PFSK-1 (cell line): ENCODE results near the gene PARD3B.

Experiments used
- POLR2AphosphoS5 ChIP-seq: IDR thresholded peaks from 2 replicates; pipeline ENCODE4 v1.6.1; 2012; ENCODE audit warnings: low read depth, mild to moderate bottlenecking, control low read depth, low read length, moderate library complexity
- REST ChIP-seq, 2 experiments: IDR thresholded peaks; 2 replicates each; pipeline versions ENCODE4 v1.6.1 to v1.8.0; 2011 to 2012; ENCODE audit warnings: low read depth in 2 of 2, low read length in 2 of 2, control low read depth in 1 of 2, inconsistent platforms in 1 of 2, mild to moderate bottlenecking in 1 of 2, moderate library complexity in 1 of 2; ENCODE audit not compliant: insufficient read depth in 1 of 2
- SIN3A ChIP-seq: IDR thresholded peaks from 2 replicates; pipeline ENCODE4 v1.6.1; 2012; ENCODE audit warnings: mild to moderate bottlenecking, low read length, moderate library complexity, borderline replicate concordance; ENCODE audit not compliant: insufficient read depth
- TAF1 ChIP-seq: IDR thresholded peaks from 2 replicates; pipeline ENCODE4 v1.6.1; 2012; ENCODE audit warnings: low read length, control low read depth, borderline replicate concordance; ENCODE audit not compliant: insufficient read depth

GRCh38 chr2:204550751-204551511 lies 5.7 kb downstream of the PARD3B start:
- TF ChIP-seq REST (IDR thresholded peaks at IDR 0.05; ENCODE audit: insufficient read depth in 1 of 2, low read depth in 2 of 2, low read length in 2 of 2): no peak
- no peak for TF ChIP-seq POLR2AphosphoS5
- TF ChIP-seq SIN3A: no peak
- no peak for TF ChIP-seq TAF1
